ENCODE data around the gene OR6K2. TPM values are rescaled to one million over a fixed set of nuclear protein-coding genes. Genes with fewer than 3 reads are reported as not detected.
A peak's percentile ranks its signal among the peaks of the same experiment; 100 is the strongest.

Gene OR6K2
- total RNA-seq, 1 donor from 2014 or later, result 9.1 TPM

DNA sequence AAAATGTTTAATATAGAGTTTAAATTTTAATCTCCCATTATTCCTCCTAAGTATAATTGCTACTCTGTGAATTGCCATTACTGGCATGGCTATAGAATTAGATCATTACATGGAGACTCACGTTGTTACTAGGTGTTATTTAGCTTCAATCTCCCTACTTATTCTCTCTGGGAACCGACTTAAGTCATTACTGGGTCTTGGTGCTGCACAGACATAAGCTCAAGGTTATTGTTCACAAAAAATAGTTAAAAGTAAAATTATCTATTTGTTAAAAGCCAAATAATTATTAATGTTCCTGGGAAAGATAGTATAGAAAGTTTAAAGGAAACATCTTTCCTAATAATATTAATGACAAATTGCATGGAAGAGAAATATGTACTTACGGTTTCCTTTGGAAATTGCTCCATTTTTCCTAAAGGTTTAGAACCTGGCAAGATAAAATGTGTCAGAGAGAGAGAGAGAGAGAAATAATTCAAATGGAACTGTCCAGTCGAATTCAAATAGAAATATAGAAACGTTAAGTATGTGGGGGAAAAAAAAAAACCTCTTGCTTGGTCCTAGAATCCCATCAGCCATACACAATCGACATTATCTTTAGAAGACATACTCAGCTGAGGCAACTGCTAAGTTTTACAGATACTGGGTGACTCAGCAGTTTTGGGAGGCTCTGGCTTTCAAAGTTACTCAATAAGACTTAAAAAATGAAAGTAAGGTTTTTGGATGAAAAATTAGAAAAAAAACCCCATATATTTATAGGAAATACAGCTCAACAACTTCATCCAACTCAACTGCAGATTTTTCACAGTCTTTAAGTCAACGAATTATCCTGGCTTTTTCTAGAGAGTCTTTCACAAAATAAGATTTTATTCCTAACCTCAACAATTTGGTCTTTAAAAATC, 14.1 kb downstream of the OR6K2 start, which contains the start of gene SPTA1:
SPTA1 (minus strand) TSS at position 605 of the 899 bp plus-strand sequence; CDS start at position 407, 198 bp downstream.
- DNase-seq (ENCODE audit: low spot score), result peak; percentile 29

DNA sequence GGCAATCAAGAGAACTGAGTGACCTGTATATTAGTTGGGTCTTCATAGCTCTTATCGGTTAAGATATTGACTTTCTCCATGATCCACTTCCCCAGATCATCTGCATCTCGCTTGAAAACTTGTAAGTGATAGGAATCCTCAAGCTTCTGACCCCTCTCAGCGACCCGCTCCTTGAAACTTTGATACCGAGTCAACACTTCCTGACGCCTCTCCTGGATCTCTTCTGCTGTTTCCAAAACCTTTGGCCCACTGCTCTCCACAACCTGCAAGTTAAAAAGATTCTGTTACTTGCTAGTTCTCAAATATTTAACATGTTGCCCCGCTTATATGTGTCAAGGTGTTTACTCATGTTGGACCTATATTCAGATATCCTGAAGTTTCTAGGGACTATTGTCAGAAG, 15.4 kb downstream of the OR6K2 start:
- no peak for DNase-seq (ENCODE audit: low spot score)

DNA sequence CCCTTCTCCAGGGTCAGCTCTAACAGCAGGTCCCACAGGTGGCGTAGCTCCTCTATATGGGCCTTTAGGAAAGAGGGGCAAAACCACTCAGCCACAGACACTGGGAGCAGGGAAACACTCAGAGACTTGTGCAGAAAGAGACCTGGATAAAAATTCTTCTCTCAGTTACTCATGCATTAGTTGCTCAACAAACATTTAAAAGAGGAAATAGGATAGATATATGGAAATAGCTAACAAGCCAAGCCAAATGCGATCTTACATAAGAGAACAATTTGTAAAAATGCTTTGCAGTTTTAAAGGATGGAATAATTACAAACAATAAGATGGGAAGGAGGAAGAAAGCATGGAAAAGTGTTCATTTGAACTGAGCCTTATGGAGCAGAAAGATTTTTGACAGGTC, 18.8 kb downstream of the OR6K2 start:
- DNase-seq (ENCODE audit: low spot score), result no peak

GRCh38 chr1:158679289-158679688, 21.2 kb downstream of the OR6K2 start:
- DNase-seq (ENCODE audit: low spot score), result no peak

- DNase-seq (ENCODE audit: low spot score), result no peak
Observed at GRCh38 chr1:158675563-158676323, 24.7 kb downstream of the OR6K2 start.

- DNase-seq (ENCODE audit: low spot score), result no peak
Observed at GRCh38 chr1:158674302-158674701, 26.1 kb downstream of the OR6K2 start.

- DNase-seq (ENCODE audit: low spot score), result no peak
Observed at GRCh38 chr1:158666037-158666436, 34.4 kb downstream of the OR6K2 start.

- DNase-seq (ENCODE audit: low spot score), result no peak
Observed at GRCh38 chr1:158654571-158654970, 45.9 kb downstream of the OR6K2 start.

GRCh38 chr1:158654086-158654485, 46.4 kb downstream of the OR6K2 start:
- no peak for DNase-seq (ENCODE audit: low spot score)

- no peak for DNase-seq (ENCODE audit: low spot score)
Observed at GRCh38 chr1:158652721-158653334, 47.6 kb downstream of the OR6K2 start.

Other genes with a start within 250 kb of the OR6K2 start
- 1.7 TPM for gene OR10K1, start 238.8 kb downstream of the OR6K2 start, total RNA-seq (ENCODE audit: insufficient read depth, low replicate concordance)
- gene OR10R2, start 228.4 kb downstream of the OR6K2 start, total RNA-seq (ENCODE audit: insufficient read depth, low replicate concordance), result 14.0 TPM
- 7.7 TPM for gene OR6Y1, start 146.2 kb downstream of the OR6K2 start, total RNA-seq (ENCODE audit: insufficient read depth, low replicate concordance)
- 7.9 TPM for gene OR6P1, start 130.1 kb downstream of the OR6K2 start, total RNA-seq (ENCODE audit: insufficient read depth, low replicate concordance)
- gene OR10X1, start 120.8 kb downstream of the OR6K2 start, total RNA-seq (ENCODE audit: insufficient read depth, low replicate concordance), result 5.1 TPM
- 3.6 TPM for gene OR10Z1, start 95.4 kb downstream of the OR6K2 start, total RNA-seq (ENCODE audit: insufficient read depth, low replicate concordance)
- gene SPTA1, start 13.9 kb downstream of the OR6K2 start, total RNA-seq (ENCODE audit: insufficient read depth, low replicate concordance), result 3.9 TPM
- gene OR6K3, start 20.1 kb upstream of the OR6K2 start, total RNA-seq (ENCODE audit: insufficient read depth, low replicate concordance), result 6.3 TPM
- gene OR6K6, start 54.1 kb upstream of the OR6K2 start, total RNA-seq (ENCODE audit: insufficient read depth, low replicate concordance), result 10.1 TPM
- 2.2 TPM for gene OR6N1, start 71.5 kb upstream of the OR6K2 start, total RNA-seq (ENCODE audit: insufficient read depth, low replicate concordance)
- gene OR6N2, start 80.6 kb upstream of the OR6K2 start, total RNA-seq (ENCODE audit: insufficient read depth, low replicate concordance), result 6.3 TPM
- 15.9 TPM for gene MNDA, start 130.7 kb upstream of the OR6K2 start, total RNA-seq (ENCODE audit: insufficient read depth, low replicate concordance)
- gene PYHIN1, start 230.9 kb upstream of the OR6K2 start, total RNA-seq (ENCODE audit: insufficient read depth, low replicate concordance), result 5.8 TPM

All from umbilical cord (tissue), 2 donors.